GM23248 (cell line): ENCODE measurements around the gene ERCC6L2. TPM values are rescaled to one million over a fixed set of nuclear protein-coding genes. Genes with fewer than 3 reads are reported as not detected.

Experiments used
- DNase-seq: peaks from one replicate; pipeline ENCODE4 v3.0.0-alpha.2; 2015
- H2AFZ ChIP-seq: fragments of 200-600 bp; sonication (generic); 2 replicates; pipeline ENCODE4 v1.6.1; 2016; ENCODE audit warnings: antibody characterized with exemption
- H3F3A ChIP-seq: fragments of 200-600 bp; sonication (generic); 2 replicates; pipeline ENCODE4 v1.6.1; 2016; ENCODE audit warnings: mild to moderate bottlenecking, antibody characterized with exemption, mixed run types; ENCODE audit not compliant: insufficient read depth
- H3K27ac ChIP-seq: fragments of 200-600 bp; sonication (generic); 2 replicates; pipeline ENCODE4 v1.5.1; 2016; ENCODE audit warnings: mild to moderate bottlenecking
- H3K27me3 ChIP-seq: fragments of 200-600 bp; sonication (generic); replicated peaks from 2 replicates; pipeline ENCODE4 v1.6.1; 2016; ENCODE audit warnings: mild to moderate bottlenecking; ENCODE audit not compliant: insufficient read depth
- H3K36me3 ChIP-seq: fragments of 200-600 bp; sonication (generic); 2 replicates; pipeline ENCODE4 v1.6.1; 2016; ENCODE audit warnings: low read depth, mild to moderate bottlenecking
- H3K4me1 ChIP-seq: fragments of 200-600 bp; sonication (generic); 2 replicates; pipeline ENCODE4 v1.6.1; 2016; ENCODE audit warnings: mild to moderate bottlenecking; ENCODE audit not compliant: insufficient read depth
- H3K4me2 ChIP-seq: fragments of 200-600 bp; sonication (generic); one replicate; pipeline ENCODE4 v1.6.1; 2016; ENCODE audit warnings: mild to moderate bottlenecking; ENCODE audit not compliant: unreplicated experiment
- H3K4me3 ChIP-seq: fragments of 200-600 bp; sonication (generic); 2 replicates; pipeline ENCODE4 v1.5.1; 2016; ENCODE audit warnings: mild to moderate bottlenecking
- H3K79me2 ChIP-seq: fragments of 200-600 bp; sonication (generic); 2 replicates; pipeline ENCODE4 v1.6.1; 2016; ENCODE audit warnings: mild to moderate bottlenecking; ENCODE audit not compliant: insufficient read depth
- H3K9ac ChIP-seq: fragments of 200-600 bp; sonication (generic); 2 replicates; pipeline ENCODE4 v1.6.1; 2016; ENCODE audit warnings: mild to moderate bottlenecking
- H3K9me2 ChIP-seq: fragments of 200-600 bp; sonication (generic); 2 replicates; pipeline ENCODE4 v1.6.1; 2016; ENCODE audit warnings: mixed run types, mild to moderate bottlenecking, moderate library complexity; ENCODE audit not compliant: insufficient read depth
- H3K9me3 ChIP-seq: fragments of 200-600 bp; sonication (generic); one replicate; pipeline ENCODE4 v1.6.1; 2017; ENCODE audit warnings: low read depth
- H4K20me1 ChIP-seq: fragments of 200-600 bp; sonication (generic); 2 replicates; pipeline ENCODE4 v1.6.0; 2016; ENCODE audit not compliant: insufficient read depth
- EZH2 ChIP-seq: fragments of 200-600 bp; sonication (generic); IDR thresholded peaks from 2 replicates; pipeline ENCODE4 v1.6.1; 2018; ENCODE audit warnings: antibody characterized with exemption, mild to moderate bottlenecking; ENCODE audit not compliant: insufficient read depth, poor library complexity, severe bottlenecking
- EZH2phosphoT487 ChIP-seq: fragments of 200-600 bp; sonication (generic); IDR thresholded peaks from 2 replicates; pipeline ENCODE4 v1.6.1; 2018; ENCODE audit warnings: antibody characterized with exemption, moderate library complexity, mild to moderate bottlenecking, low read depth; ENCODE audit not compliant: insufficient read depth
- WGBS, 2 experiments: methylation state at CpG; one replicate each; pipeline ENCODE4 v1.1.6; 2015 to 2017; ENCODE audit warnings: low lambda C conversion rate in 2 of 2, low coverage in 1 of 2; ENCODE audit errors: missing lambda C conversion rate in 2 of 2; 5-methylcytosine and 5-hydroxymethylcytosine counted together
- in situ Hi-C: fragments of 300-500 bp; cut with MboI; formaldehyde crosslinking; loops from 2 replicates; pipeline ENCODE4 v1.15.0; 2020
- polyA plus RNA-seq: library from polyadenylated mRNA; unstranded; fragments of >200 nt; fragmentation: Nextera tagmentation; extraction: Ambion mirVana; gene quantifications from 2 replicates; pipeline ENCODE4 v1.2.1, GENCODE V29; 2016
- small RNA-seq: library from RNA; depleted of rRNA; stranded (forward); fragments of <200 nt; gene quantifications from one replicate; pipeline ENCODE3, GENCODE V24; 2014; ENCODE audit warnings: low read depth, low replicate concordance
- total RNA-seq: library from RNA; depleted of rRNA; stranded (reverse); fragments of >200 nt; shearing (Covaris generic); gene quantifications from 2 replicates; pipeline ENCODE4 v1.2.3, GENCODE V29; 2014

The ERCC6L2 gene
- total and polyA plus RNA-seq, 2 experiments from 2014 or later: 23.4 to 45.0 TPM

GRCh38 chr9:96015876-96016686 is 140.6 kb downstream of the ERCC6L2 start:
- WGBS, 2 experiments: 70 to 72% methylated on average over 3 of the region's 3 CpGs
- no peaks in the 10 kb centered on the region for H3K4me1 ChIP-seq
- H3K9me3 ChIP-seq: no peaks in the 10 kb centered on the region
- H3K4me2 ChIP-seq: no peak overlapping the region
- in situ Hi-C loops: no loop called here
- H3K36me3 ChIP-seq: 0 out of 2 replicates have a peak, but pooled peaks cover 5% of the 10 kb centered on the region
- H4K20me1 ChIP-seq: no peaks in the 10 kb centered on the region
- no peaks in the 10 kb centered on the region for H3K9me2 ChIP-seq
- peaks cover 9% of the 10 kb centered on the region; the same call in 1 of the 2 replicates for H3K27me3 ChIP-seq
- no peaks in the 10 kb centered on the region for H3K79me2 ChIP-seq
- H3F3A ChIP-seq: no peaks in the 10 kb centered on the region; the same call in 1 of the 2 replicates
- H3K9ac ChIP-seq: no peak overlapping the region
- peak; percentile 33 for DNase-seq
- TF ChIP-seq EZH2phosphoT487 (no peak), EZH2 (no peak)
- no peak overlapping the region for H2AFZ ChIP-seq
- H3K27ac ChIP-seq: no peak overlapping the region
- H3K4me3 ChIP-seq: no peak overlapping the region

Small RNAs within 50 kb of the gene (small RNA-seq; reads per million reads assigned to genes)
- gene RNA5SP289 (0.25 reads per million), gene RNU2-46P (27.1 reads per million, percentile 90 among the genes with 10 or more reads in this experiment)
